HG02588 (cell line): Measurements from ENCODE around the gene MAP4K2.
A peak's percentile ranks its signal among the peaks of the same experiment; 100 is the strongest.

ENCODE experiments used
- ATAC-seq: cut with Tn5 transposase; IDR thresholded peaks from one replicate; pipeline ENCODE4 v1.9.1; 2021; ENCODE audit warnings: mild to moderate bottlenecking, moderate library complexity; ENCODE audit not compliant: unreplicated experiment

The MAP4K2 gene

GRCh38 chr11:64793271-64794160 is 9.5 kb downstream of the MAP4K2 start:
- no peak for ATAC-seq

DNA sequence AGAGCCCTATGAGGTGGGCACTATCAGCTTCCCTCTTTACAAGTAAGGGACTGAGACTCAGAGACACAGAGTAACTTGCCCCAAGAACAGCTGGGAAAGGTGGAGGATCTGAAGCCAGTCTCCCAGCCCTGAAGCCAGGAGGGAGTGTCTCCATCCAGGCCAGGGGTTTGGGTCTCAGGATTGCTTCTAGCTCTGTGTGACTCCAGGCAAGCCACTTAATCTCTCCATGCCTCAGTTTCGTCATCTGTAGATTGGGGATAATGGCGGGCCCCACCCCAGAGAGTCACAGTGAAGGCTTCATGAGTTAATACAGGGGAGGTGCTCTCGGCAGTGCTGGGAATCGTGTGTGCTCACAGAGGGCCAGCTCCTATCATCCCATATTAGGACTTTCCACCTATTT is 10.5 kb downstream of the MAP4K2 start:
- no peak for ATAC-seq

DNA sequence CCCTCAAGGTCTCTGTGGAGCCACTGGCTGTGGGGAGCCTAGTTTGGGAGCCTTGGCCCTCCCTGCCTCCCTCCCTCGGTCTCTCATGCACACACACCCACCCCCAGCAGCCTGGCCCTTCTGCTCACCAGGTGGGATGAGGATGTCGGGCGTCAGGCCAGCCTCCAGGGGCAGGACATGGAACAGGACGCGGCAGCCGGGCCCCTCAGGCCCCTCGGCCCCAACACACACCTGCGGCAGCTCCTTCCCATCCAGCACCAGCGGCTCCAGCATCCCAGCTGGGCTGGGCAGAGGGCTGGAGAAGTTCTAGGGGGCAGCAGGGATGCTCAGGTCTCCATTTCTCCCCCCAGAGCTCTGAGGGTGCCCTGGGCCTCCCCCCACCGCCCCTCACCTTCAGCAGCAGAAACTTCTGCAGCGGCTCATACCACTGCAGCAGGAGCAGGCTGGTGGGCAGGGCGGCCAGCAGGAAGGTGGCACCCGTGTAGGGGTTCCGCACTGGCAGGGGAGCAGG is 11.2 kb downstream of the MAP4K2 start:
- ATAC-seq, result no peak

DNA sequence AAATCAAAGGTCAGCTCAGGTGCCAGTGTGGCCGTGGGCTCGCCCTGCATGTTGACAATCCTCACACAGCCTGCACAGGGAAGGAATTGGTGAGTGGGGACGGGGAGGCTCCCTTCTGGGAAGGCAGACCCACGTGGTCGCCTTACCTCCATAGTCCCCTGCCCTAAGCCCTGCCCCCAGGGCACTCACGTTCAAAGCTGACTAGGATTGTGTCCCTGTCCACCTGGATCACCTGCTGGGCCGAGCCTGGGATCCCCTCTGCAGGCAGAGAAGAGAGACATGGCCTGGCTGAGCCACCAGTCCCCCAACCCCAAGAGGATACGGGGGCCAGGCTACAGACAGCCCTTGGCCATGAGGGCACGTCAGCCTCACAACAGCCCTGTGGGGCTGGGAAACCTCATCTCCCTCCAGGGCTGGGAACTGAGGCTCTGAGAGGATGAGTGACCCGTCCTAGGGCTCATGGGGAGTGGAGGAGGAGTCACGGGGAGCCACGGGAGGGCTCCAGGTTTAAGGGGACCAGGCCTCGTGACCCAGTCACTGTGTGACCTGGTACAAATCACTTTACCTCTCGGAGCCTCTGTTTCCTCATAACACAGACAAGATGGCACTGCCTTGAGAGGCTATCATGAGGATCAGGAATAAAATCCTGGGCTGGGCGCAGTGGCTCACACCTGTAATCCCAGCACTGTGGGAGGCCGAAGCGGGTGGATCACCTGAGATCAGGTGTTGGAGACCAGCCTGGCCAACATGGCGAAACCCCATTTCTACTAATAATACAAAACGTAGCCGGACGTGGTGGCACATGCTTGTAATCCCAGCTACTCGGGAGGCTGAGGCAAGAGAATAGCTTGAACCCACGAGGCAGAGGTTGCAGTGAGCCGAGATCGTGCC is 12.6 kb downstream of the MAP4K2 start:
- ATAC-seq, result no peak

- ATAC-seq, result no peak
Observed at GRCh38 chr11:64789331-64790204, 13.4 kb downstream of the MAP4K2 start.

DNA sequence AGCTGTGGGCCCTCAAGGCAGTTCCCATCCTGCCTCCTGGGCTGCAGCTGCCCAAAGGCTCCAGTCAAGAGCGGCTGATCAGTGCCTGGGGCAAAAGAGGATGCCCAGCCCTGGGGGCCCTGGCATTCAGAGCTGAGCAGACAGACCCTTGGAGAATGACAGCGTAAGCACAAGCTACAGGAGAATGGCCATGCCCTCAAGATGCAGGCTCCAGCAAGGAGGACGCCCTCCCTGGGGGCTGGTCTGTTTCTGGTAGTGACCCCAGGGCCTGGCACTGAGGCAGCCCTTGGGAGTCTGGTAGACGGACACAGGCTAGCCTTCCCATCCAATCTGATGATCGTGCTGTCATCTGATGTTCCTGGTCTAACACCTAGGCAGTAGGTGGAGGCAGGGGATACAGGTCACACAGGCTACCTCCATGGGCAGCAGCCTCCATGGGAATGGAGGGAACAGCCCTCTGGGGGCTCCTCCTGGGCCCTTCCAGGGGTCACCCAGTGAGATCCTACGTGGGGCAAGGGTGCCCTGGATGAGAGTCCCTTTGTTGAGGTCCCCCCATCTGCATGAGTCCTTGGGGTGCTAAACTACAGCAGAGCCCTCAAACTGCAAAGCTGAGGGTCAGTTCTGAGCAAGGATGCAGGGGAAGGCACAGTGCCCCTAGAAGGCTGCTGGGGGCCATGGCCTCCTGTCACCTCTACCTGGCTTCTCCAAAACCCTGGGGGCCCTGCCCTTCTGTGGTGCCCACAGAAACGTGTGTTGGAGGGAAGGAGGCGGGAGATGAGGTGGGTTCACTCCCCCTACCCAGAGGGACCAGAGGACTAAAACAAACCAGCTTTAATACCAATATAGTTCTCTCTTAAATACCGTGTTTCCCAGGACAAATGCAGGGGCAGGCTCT is 14.4 kb downstream of the MAP4K2 start:
- ATAC-seq, result no peak

DNA sequence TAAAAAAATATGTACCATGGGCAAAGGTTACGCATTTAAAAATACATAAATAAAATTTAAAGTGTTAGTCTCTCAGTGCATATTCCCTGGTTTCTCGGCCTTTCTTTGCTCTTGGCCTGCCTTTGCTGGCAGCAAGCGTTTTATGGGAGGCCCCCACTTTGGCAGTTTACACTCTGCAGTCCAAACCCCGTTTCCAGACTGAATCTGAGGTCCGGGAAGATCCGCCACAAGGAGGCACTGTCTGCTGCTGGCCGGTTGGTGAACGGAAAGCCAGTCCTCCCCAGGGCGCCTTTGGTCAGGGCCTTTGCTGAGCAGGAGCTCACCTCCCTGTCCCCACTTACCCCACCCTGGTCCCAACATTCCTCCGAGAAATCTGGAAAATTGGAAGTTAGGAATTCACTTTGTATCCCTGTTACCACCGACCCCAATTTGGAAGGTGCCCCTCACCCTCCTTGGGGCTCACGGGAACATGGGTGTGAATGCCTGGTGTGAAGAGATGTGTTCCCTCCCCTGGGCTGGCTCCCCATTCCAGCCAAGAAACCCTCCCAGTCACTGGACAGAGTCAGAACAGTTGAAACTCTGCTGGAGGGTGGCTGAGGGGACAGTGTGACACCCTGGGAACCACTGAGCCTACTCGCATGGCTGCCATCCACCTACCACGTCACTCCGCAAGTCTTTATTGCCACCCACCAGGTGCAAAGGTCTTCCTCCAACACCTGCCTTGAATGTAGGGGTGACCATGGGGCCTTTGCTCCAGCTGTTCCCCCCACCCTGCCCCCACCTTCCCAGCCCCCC is 15.3 kb downstream of the MAP4K2 start:
- ATAC-seq, result no peak

- no peak for ATAC-seq
Observed at GRCh38 chr11:64786308-64786707, 16.7 kb downstream of the MAP4K2 start.

DNA sequence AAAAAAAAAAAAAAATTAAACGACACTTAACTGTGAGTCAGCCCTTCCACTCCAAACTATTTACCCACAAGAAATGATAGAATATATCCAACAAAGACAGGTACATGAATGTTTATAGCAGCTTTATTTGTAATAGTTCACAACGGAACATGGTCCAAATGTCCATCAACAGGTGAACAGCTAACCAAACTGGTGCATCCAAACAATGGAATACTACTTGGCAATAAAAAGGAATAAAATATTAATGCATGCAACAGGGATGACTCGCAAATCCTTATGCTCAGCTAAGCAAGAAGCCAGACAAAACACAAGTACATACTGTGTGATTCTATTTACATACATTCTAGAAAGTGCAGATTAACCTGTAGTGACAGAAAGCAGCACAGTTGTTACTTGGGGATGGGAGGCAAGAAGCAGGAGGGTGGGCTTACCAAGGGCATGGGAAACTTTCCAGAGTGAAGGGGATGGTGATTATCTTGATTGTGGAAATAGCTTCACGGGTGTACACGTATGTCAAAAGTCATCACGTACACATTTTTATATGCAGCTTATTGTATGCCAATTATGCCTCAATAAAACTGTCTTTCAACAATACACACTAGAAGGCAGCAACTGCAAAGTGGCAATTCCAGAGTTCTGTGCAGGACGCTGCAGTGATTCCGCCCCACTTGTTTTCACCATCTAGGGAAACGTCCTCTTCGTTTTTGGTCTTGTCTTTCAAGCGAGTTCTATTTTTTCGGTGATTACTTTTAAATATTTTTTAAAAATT is 18.0 kb downstream of the MAP4K2 start:
- ATAC-seq, result no peak

DNA sequence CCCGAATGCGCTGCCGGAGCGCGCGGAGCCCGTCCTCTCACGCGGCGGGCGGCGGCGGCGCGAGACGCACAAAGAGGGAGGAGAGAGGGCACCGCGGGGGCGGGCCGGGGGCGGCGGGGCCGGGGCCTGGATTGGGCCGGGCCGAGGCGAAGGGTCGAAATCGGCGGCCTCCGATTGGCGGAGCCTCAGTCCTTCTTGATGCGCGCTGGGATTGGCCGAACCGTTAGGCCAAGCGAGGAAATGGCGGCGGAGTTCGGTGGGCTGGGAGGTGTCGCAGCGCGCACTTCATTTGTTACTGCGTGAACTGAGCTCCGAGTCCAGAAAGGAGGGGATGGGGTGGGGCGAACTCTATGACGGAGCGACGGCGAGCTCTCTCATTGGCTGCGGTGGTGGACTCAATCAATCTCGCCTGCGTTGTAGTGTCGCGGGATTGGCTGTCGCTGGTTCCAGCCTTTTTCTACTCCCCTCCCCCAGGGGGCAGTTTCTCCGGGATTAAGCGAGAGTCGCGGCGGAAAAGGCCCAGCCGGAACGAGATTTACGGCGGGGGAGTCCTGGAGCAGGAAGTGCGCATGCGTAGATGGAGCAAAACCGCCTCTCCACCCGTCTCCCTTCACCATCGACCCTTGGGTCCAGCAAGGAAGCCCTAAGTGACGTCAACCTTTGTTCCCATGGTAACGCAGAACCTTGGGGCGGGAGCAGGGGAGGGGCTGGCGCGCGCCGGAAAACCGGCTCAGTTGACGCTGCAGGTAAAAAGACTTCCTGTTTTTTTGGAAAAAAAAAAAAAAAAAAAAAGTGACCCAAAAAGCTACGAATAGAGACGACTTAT is 24.3 kb downstream of the MAP4K2 start, which contains the start of gene SF1:
TSS of gene SF1 (minus strand) at position 70 of the 826 bp plus-strand sequence. CDS start 150 bp downstream, outside the sequence.
- ATAC-seq, result peak; percentile 77

- peak; percentile 13 for ATAC-seq
Observed at GRCh38 chr11:64778223-64778472, 24.9 kb downstream of the MAP4K2 start.

DNA sequence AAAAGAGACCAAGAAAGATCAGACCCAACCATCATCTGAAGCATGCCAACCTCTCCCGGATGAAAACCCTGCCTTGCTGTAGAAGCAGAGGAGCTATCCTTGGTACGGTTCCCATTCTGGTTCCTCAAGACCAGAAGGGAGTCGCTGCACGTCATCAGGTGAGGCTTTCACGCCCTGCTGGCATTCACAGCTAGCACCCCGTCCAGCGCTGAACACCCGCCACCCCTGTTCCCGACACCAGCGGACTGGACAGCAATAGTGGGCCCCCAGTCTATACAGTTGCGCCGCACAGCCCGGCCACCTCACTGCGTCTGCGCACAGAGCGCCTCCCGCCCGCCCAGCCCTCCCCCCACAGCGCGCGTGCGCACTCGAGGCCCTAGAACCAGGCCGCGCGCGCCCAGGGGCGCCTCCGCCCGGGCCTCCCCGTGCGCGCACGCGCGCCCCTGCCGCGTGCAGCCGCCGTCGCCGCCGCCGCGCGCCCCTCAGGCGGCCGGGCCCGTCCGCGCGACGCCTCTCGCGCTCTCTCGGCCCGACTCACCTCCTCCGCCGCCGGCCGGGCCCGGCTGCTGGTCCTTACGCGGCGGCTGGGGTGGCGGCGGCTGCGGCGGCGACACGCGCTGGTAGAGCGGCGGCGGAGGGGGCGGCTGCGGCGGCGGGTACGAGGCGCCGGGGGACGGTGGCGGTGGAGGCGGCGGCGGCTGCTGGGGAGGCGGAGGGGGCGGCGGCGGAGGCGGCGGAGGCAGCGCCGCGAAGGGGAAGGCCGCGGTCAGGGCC is 25.4 kb downstream of the MAP4K2 start:
- peak; percentile 29 for ATAC-seq

DNA sequence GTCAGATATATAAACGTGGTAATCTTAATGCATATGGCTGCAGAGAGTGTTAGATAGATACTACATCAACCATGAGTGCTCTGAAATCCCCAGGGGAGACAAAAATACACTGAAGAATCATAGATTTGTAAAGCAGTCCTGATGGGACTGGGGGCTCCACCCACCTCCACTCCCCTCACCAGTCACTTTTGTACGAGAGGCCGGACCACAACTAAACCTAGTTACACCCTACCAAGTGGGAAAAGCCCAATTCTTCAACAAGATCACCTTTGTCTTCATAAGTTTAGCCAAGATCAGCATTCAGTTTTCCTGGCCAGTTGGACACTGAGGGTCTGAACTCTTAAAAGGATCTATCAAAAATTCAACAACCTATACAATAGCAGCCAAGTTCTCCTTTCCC is 26.1 kb downstream of the MAP4K2 start:
- ATAC-seq, result no peak

- no peak for ATAC-seq
Observed at GRCh38 chr11:64776425-64776824, 26.6 kb downstream of the MAP4K2 start.

DNA sequence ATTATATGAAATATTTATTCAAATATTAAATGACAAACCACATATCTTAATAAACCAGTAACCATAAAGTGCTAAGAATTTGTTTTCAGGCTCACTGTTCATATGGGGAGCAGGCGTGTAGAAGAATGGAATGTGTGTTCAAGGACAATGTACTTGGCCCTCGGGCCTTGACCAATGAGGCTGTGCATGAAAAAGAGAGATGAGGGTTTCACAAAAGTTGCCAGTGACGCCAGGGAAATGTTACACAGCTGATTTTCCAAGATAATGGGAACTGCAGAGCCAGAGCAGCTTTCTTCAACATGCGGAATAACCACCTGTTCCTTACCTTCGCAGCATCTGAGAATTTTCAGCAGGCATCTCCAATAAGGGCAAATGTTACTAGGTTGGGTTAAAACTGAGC is 28.9 kb downstream of the MAP4K2 start:
- no peak for ATAC-seq

DNA sequence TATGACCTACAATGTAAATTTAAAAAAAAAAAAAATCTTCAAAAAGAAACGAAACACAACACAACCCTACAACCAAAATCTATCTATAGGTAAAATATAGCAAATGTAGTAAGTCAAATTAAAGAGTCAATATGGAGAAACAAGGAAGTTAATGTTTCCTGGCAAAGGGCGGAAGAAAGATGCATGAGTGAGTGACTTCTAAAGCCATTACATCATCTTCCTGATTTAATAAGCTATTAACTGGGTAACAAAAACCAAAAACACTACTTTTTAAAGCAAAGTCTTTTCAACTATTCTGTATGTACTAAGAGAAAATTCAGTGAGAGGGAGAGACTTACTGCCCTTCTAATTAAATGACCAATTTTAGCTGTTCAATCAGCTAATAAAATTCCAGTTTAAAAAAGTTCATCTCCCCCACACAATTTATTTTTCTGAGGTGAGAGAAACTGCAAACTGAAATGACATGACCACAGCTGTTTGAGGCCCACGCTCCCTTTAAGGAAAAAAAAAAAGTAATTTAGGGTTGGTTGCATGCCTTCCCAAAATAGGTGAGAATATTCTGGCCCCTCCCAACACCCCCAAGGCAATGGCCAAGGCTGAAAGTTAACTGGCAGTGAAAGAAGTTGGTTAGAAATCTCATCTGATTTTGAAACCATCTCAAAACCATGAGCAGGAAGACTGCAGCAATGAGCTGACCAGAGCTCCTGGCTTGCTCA is 30.6 kb downstream of the MAP4K2 start:
- ATAC-seq, result no peak
